Esophagus squamous epithelium (tissue), 4 donors: ENCODE data around the gene OR2J1.

ENCODE experiments used
- POLR2A ChIP-seq, 4 donors: fragments of 450-650 bp; IDR thresholded peaks; one replicate each; pipeline ENCODE4 v1.6.1; 2017; ENCODE audit warnings: antibody characterized with exemption in 4 of 4, mild to moderate bottlenecking in 4 of 4, moderate library complexity in 3 of 4
- TF ChIP-seq, protein P1 (sequence below), 6 experiments: fragments of 450-650 bp in 4 of 6; fragments of 200-600 bp in 2 of 6; sonication (generic) in 2 of 6; IDR thresholded peaks; one replicate each; pipeline ENCODE4 v1.5.1; 2016 to 2019; ENCODE audit warnings: antibody characterized with exemption in 6 of 6, mild to moderate bottlenecking in 4 of 6, moderate library complexity in 4 of 6

DNA sequence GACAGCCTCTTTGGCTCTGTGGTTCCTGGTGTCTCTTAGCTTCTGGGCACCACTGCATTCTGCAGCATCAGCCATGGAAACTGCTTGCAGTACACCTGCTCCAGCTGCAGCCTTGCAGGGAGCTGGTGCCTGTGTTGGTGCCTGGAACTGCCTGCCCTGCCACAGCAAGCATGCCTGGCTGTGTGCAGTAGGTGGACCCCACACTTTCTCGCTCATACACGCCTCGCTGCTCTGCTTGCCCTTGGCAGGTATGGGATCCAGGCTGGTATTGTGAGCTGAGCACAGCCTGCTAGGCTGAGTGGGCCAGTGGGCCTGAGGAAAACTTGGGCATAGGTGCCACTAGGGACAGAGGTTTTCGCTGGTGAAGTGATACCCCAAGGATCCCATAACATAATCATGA lies 31.4 kb downstream of the OR2J1 start:
- TF ChIP-seq, protein P1, sequence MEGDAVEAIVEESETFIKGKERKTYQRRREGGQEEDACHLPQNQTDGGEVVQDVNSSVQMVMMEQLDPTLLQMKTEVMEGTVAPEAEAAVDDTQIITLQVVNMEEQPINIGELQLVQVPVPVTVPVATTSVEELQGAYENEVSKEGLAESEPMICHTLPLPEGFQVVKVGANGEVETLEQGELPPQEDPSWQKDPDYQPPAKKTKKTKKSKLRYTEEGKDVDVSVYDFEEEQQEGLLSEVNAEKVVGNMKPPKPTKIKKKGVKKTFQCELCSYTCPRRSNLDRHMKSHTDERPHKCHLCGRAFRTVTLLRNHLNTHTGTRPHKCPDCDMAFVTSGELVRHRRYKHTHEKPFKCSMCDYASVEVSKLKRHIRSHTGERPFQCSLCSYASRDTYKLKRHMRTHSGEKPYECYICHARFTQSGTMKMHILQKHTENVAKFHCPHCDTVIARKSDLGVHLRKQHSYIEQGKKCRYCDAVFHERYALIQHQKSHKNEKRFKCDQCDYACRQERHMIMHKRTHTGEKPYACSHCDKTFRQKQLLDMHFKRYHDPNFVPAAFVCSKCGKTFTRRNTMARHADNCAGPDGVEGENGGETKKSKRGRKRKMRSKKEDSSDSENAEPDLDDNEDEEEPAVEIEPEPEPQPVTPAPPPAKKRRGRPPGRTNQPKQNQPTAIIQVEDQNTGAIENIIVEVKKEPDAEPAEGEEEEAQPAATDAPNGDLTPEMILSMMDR (IDR thresholded peaks at IDR 0.05), result no peak
- TF ChIP-seq POLR2A (IDR thresholded peaks at IDR 0.05), result no peak
